Smooth muscle cell (in vitro differentiated cells): ENCODE data around the gene TUSC2. TPM values are rescaled to one million over a fixed set of nuclear protein-coding genes. Genes with fewer than 3 reads are reported as not detected.

Source experiments
- DNase-seq: peaks from one replicate; lab custom pipeline; 2025; ENCODE audit not compliant: unreplicated experiment; lab: John Stamatoyannopoulos, UW
- H2AFZ ChIP-seq: fragments of 200-600 bp; sonication (generic); 2 replicates; pipeline ENCODE4 v1.6.0; 2016; ENCODE audit warnings: antibody characterized with exemption, low read depth, mild to moderate bottlenecking
- H3F3A ChIP-seq: fragments of 200-600 bp; sonication (generic); 2 replicates; pipeline ENCODE4 v1.6.0; 2017; ENCODE audit warnings: antibody characterized with exemption, low read depth
- H3K27ac ChIP-seq: fragments of 200-600 bp; sonication (generic); 2 replicates; pipeline ENCODE4 v1.5.1; 2016; ENCODE audit warnings: low read depth, mild to moderate bottlenecking
- H3K27me3 ChIP-seq: fragments of 200-600 bp; sonication (generic); 2 replicates; pipeline ENCODE4 v1.6.1; 2016; ENCODE audit warnings: low read depth, mild to moderate bottlenecking
- H3K36me3 ChIP-seq: fragments of 200-600 bp; sonication (generic); 2 replicates; pipeline ENCODE4 v1.5.1; 2016; ENCODE audit warnings: low read depth
- H3K4me1 ChIP-seq: fragments of 200-600 bp; sonication (generic); 2 replicates; pipeline ENCODE4 v1.5.1; 2016; ENCODE audit warnings: low read depth
- H3K4me2 ChIP-seq: fragments of 200-600 bp; sonication (generic); 2 replicates; pipeline ENCODE4 v1.6.0; 2016; ENCODE audit warnings: mild to moderate bottlenecking
- H3K4me3 ChIP-seq: fragments of 200-600 bp; sonication (generic); 2 replicates; pipeline ENCODE4 v1.5.1; 2016; ENCODE audit warnings: mild to moderate bottlenecking
- H3K79me2 ChIP-seq: fragments of 200-600 bp; sonication (generic); 2 replicates; pipeline ENCODE4 v1.6.0; 2016; ENCODE audit warnings: low read depth, mild to moderate bottlenecking
- H3K9ac ChIP-seq: fragments of 200-600 bp; sonication (generic); 2 replicates; pipeline ENCODE4 v1.6.0; 2016; ENCODE audit warnings: low read depth
- H3K9me3 ChIP-seq: fragments of 200-600 bp; sonication (generic); replicated peaks from 2 replicates; pipeline ENCODE4 v1.5.1; 2016; ENCODE audit warnings: low read depth
- H4K20me1 ChIP-seq: fragments of 200-600 bp; sonication (generic); 2 replicates; pipeline ENCODE4 v1.6.0; 2016; ENCODE audit warnings: low read depth
- WGBS: methylation state at CpG from one replicate; pipeline ENCODE4 v1.1.7; 2016; ENCODE audit warnings: low lambda C conversion rate; 5-methylcytosine and 5-hydroxymethylcytosine counted together
- polyA plus RNA-seq: library from polyadenylated mRNA; unstranded; fragments of >200 nt; fragmentation: Nextera tagmentation; extraction: Ambion mirVana; gene quantifications from 2 replicates; pipeline ENCODE4 v1.2.1, GENCODE V29; 2016
- total RNA-seq: library from RNA; depleted of rRNA; stranded (reverse); fragments of >200 nt; gene quantifications from 2 replicates; pipeline ENCODE4 v1.2.3, GENCODE V29; 2014
- TF ChIP-seq, protein P1 (sequence below): fragments of 200-600 bp; sonication (generic); IDR thresholded peaks from 2 replicates; pipeline ENCODE4 v1.5.1; 2017; ENCODE audit warnings: borderline replicate concordance, mild to moderate bottlenecking, antibody characterized with exemption; ENCODE audit not compliant: insufficient read depth, poor library complexity, severe bottlenecking

Gene TUSC2
- total and polyA plus RNA-seq, 2 experiments from 2014 or later, result 25.1 to 53.4 TPM

DNA sequence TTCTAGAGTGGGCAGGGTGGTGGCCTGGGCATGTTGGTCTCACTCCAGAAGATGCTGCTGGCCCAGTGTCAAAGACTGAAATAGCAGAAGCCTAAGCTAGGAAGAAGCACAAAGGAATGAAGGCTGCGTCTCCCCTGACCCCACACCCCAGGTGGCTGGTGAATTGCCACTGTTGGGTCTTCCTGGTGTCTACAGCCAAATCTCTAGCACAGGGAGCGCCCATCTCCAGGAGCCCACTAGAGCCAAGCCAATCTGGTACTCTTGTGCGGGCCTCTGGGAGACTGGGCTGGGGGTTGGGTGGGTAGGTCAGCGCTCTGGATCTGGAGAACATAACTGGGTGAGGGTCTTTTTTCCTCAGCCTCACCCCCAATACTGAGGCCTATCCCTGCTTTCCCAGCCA is 894 bp downstream of the TUSC2 start:
- Histone ChIP-seq H3K36me3 (no peaks in the 10 kb centered on the region), H3K4me2 (peak overlapping the region; percentile 94), H4K20me1 (peaks cover 7% of the 10 kb centered on the region), H2AFZ (no peak overlapping the region), H3K4me1 (peaks cover 16% of the 10 kb centered on the region), H3F3A (peaks cover 17% of the 10 kb centered on the region), H3K9ac (peak overlapping the region; percentile 86), H3K9me3 (no peaks in the 10 kb centered on the region), H3K27ac (no peak overlapping the region), H3K27me3 (no peaks in the 10 kb centered on the region), H3K79me2 (peaks cover 31% of the 10 kb centered on the region), H3K4me3 (peak overlapping the region; percentile 84)
- no peak for DNase-seq
- 90% methylated on average over 4 of the region's 4 CpGs for WGBS
- TF ChIP-seq, protein P1, sequence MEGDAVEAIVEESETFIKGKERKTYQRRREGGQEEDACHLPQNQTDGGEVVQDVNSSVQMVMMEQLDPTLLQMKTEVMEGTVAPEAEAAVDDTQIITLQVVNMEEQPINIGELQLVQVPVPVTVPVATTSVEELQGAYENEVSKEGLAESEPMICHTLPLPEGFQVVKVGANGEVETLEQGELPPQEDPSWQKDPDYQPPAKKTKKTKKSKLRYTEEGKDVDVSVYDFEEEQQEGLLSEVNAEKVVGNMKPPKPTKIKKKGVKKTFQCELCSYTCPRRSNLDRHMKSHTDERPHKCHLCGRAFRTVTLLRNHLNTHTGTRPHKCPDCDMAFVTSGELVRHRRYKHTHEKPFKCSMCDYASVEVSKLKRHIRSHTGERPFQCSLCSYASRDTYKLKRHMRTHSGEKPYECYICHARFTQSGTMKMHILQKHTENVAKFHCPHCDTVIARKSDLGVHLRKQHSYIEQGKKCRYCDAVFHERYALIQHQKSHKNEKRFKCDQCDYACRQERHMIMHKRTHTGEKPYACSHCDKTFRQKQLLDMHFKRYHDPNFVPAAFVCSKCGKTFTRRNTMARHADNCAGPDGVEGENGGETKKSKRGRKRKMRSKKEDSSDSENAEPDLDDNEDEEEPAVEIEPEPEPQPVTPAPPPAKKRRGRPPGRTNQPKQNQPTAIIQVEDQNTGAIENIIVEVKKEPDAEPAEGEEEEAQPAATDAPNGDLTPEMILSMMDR, result no peak

DNA sequence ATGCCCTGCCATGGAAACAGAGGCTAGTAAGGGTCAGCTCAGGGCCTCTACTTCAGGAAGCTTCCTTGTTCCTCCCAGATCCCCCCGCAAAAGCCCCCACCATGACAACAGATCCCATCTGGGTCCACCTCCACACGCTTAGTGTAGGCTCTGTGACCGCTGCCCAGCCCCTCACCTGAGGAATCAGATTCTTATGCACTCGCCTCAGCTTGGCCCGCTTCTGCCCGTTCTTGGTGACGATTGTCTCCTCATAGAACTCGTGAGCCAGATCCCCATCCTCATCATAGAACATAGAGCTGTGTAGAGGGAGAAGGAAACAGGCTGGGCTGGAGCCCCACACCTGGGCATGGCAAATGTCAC is 1.9 kb downstream of the TUSC2 start:
- Histone ChIP-seq H3K9ac (no peak overlapping the region), H3K27me3 (no peaks in the 10 kb centered on the region), H3K4me3 (no peak overlapping the region)

DNA sequence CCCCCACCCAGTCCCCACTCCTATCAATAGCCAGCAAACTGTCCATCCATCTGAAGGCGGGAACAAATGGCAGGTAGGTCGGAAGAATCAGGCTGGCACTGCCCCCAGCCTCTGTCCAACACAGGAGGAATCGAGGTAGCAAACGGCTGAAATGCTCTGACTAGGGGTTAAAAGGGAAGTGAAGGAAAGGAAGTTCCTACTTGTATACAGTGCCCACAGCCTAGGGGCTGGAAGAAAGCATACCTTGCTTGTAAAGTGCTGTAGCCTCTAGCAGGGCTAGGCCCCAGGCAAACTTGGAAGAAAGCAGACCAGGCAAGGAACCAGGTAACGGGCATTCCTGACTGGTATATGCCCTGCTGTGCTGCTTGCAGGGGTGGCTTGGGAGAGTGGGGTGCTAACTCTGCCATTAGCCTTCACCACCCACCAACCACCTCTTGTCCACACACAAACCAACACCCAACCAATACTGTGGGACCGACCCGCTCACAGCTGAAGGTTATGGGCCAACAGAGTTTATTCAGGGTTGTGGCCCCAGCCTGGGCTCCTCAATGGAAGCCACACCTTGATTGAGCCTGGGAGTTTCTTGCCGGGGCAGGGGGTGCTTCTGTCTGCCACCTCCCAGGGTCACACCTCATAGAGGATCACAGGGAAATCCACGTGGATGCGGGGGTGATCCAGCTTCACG is 2.4 kb downstream of the TUSC2 start:
- DNase-seq, result no peak
- Histone ChIP-seq H3F3A (peaks cover 12% of the 10 kb centered on the region), H2AFZ (no peak overlapping the region), H3K4me1 (peaks cover 19% of the 10 kb centered on the region), H3K4me3 (no peak overlapping the region), H4K20me1 (no peaks in the 10 kb centered on the region), H3K9me3 (no peaks in the 10 kb centered on the region), H3K27me3 (no peaks in the 10 kb centered on the region), H3K9ac (no peak overlapping the region), H3K79me2 (peaks cover 17% of the 10 kb centered on the region), H3K4me2 (no peak overlapping the region), H3K36me3 (no peaks in the 10 kb centered on the region), H3K27ac (no peak overlapping the region)
- TF ChIP-seq, protein P1, result no peak
- 96% methylated on average over 11 of the region's 11 CpGs for WGBS

More for the DNA sequence above, 1.9 kb downstream of the TUSC2 start:
- H3K79me2 ChIP-seq, result peaks cover 21% of the 10 kb centered on the region
- H3K36me3 ChIP-seq, result no peaks in the 10 kb centered on the region
- peaks cover 16% of the 10 kb centered on the region for H3F3A ChIP-seq
- no peak overlapping the region for H3K4me2 ChIP-seq
- H3K27ac ChIP-seq, result no peak overlapping the region
- no peak for DNase-seq
- WGBS, result 96% methylated on average over 8 of the region's 8 CpGs
- TF ChIP-seq, protein P1, result no peak
- no peaks in the 10 kb centered on the region for H4K20me1 ChIP-seq
- no peaks in the 10 kb centered on the region for H3K9me3 ChIP-seq
- H3K4me1 ChIP-seq, result peaks cover 19% of the 10 kb centered on the region
- no peak overlapping the region for H2AFZ ChIP-seq

DNA sequence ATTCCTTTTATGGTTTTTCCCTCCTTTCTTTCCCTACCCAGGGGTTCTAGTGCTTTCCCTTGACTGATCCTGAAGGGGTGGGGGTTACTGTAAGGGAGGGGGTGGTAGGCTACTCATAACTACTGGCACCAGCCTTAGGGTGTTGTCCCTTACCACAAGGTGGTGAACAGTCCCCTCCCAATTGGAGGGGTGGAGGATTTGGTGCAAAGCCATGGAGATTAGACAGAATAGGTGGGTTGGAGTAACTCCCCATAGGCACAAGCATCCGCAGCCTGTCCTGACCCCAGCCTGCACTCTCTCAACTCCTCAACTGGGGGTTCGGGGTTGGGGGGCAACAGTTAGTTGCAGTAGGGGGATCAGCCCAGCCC is 2.9 kb downstream of the TUSC2 start:
- no peak overlapping the region for H3K9ac ChIP-seq
- WGBS, result 93% methylated on average over 2 of the region's 2 CpGs

More for the DNA sequence above, 2.9 kb downstream of the TUSC2 start:
- no peak overlapping the region for H3K27ac ChIP-seq
- H3K4me1 ChIP-seq, result peaks cover 23% of the 10 kb centered on the region
- H3K27me3 ChIP-seq, result no peaks in the 10 kb centered on the region
- DNase-seq, result no peak
- H2AFZ ChIP-seq, result no peak overlapping the region
- peaks cover 22% of the 10 kb centered on the region for H3K79me2 ChIP-seq
- no peaks in the 10 kb centered on the region for H3K36me3 ChIP-seq
- no peaks in the 10 kb centered on the region for H4K20me1 ChIP-seq
- no peak overlapping the region for H3K4me3 ChIP-seq
- H3K9me3 ChIP-seq, result no peaks in the 10 kb centered on the region
- TF ChIP-seq, protein P1, result no peak
- peaks cover 12% of the 10 kb centered on the region for H3F3A ChIP-seq
- H3K4me2 ChIP-seq, result no peak overlapping the region
